Measurements from ENCODE around the gene MYH7B.

The MYH7B gene

DNA sequence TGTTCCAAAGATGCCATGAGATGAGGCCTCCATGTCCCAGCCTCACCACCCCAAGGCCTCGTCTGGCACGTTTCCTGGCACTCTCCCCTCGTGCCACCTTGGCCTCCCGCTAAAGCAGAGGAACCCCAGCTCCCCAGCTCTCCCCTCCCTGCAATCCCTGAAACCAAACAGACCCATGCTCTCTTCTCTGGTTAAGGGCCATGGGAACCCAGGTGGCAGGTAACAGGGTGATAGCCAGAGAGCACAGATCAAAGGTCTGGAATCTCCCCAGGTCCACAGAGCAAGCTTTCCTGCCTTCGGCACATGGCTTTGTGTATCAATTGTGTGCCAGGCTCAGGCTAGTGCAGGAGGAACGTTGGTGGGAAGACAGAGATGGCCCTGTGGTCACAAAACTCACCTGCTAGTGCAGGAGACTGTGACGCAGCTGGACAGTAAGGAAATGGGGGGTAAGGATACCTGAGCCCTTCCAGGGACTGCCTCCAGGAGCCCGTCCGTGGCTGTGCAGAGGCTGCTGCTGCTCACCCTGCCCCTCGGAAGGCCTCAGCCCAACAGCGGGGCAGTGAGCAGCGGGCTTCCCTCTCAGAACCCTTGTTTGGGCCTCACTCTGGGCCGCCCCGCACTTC, 39.0 kb downstream of the MYH7B start:
- DNase-seq: no peak

DNA sequence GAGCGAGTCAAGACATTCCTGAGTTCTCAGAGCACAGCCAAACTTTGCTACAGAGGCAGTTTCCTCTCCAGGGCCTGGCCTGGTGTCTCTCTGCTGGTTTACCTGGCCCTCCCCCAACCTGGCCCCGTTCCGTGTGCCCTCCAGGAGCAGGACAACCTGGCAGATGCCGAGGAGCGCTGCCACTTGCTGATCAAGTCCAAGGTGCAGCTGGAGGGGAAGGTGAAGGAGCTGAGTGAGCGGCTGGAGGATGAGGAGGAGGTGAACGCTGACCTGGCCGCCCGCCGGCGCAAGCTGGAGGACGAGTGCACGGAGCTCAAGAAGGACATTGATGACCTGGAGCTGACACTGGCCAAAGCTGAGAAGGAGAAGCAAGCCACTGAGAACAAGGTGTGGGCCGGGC, 39.5 kb downstream of the MYH7B start:
- no peak for DNase-seq

DNA sequence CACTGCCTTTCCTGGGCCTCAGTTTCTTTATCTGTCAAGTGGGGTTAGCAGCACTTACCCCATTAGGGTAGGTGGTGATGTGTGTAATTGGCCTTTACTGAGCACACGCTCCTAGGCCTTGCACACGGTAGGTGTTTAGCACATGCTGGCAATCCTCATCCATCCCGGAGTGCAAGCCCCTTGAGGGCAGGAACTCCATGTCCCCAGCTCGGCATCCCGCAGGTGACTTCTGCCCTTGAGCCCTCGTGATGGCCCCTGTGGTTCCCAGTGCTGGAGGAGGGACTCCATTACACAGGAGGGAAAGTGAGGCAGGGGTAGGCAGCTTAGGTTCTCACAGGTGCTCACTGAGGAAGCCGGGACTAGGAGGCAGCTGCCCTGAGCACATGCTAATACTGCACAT, 40.0 kb downstream of the MYH7B start:
- DNase-seq: no peak

DNA sequence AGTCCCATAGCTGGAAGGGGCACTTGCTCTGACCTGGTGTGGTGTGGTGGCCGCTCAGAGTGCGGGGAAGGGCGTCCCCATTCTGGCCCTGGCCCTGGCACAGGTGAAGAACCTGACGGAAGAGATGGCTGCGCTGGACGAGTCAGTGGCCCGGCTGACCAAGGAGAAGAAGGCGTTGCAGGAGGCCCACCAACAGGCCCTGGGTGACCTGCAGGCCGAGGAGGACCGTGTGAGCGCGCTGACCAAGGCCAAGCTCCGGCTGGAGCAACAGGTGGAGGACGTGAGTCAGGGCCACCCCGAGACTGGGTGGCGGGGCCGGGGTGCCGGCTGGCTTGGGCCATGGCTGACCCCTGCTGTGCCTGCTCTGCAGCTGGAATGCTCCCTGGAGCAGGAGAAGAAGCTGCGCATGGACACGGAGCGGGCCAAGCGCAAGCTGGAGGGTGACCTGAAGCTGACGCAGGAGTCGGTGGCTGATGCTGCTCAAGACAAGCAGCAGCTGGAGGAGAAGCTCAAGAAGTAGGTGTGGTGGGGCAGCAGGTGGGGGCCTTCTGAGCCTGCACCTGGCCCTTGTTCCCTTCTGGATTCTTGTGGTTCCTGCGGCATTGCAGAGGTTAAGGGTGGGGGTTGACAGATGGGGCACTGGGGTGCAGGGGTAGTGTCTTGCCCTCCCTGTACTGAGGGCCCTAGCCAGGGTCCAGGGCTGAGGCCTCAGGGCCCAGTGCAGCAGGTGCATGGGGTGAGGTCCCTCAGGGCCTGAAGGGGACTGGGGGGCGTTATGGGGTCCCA, 40.8 kb downstream of the MYH7B start:
- no peak for DNase-seq

DNA sequence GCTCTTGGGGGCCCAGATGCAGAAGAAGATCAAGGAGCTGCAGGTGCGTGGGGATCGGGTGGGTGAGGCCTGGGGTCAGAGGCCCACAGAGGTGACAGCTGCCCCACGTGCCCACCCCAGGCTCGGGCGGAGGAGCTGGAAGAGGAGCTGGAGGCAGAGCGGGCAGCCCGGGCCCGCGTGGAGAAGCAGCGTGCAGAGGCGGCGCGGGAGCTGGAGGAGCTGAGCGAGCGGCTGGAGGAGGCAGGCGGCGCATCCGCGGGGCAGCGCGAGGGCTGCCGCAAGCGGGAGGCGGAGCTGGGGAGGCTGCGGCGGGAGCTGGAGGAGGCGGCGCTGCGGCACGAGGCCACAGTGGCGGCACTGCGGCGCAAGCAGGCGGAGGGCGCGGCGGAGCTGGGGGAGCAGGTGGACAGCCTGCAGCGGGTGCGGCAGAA, 41.5 kb downstream of the MYH7B start:
- DNase-seq: peak in 1 of 2 experiments; percentile 19

DNA sequence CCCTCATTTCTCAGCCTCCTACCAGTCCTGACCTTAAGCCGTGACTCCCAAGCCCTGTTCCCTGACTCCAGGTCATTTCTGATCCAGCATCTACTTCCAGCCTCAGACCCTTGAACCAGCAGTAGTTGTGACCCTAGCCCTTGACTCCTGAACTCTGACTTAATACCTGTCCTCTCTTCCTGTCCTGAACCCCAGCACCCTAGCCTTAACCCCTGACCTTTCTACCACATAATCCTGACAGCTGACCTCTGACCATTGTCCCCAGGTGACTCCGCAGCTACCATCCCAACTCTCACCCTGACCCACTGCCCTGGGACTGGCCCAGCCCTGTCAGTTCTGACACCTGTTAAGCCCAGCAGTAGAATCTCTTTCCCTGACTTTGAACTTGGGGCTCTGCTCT, 42.1 kb downstream of the MYH7B start:
- DNase-seq: no peak

DNA sequence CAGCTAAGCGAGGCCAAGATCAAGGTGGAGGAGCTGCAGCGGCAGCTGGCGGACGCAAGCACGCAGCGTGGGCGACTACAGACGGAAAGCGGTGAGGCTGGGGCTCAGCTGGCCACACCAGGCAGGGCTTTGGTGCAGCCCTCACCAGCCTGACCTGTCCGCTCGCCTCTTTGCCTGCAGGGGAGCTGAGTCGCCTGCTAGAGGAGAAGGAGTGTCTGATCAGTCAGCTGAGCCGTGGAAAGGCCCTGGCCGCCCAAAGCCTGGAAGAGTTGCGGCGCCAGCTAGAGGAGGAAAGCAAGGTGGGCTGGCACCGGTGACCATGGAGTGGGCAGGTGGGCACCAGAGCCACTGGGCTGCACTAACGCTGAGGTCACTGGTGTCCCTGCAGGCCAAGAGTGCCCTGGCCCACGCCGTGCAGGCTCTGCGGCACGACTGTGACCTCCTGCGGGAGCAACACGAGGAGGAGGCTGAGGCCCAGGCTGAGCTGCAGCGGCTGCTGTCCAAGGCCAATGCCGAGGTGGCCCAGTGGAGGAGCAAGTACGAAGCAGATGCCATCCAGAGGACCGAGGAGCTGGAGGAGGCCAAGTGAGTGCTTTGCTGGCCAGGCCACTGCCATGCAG, 42.8 kb downstream of the MYH7B start:
- DNase-seq: no peak

DNA sequence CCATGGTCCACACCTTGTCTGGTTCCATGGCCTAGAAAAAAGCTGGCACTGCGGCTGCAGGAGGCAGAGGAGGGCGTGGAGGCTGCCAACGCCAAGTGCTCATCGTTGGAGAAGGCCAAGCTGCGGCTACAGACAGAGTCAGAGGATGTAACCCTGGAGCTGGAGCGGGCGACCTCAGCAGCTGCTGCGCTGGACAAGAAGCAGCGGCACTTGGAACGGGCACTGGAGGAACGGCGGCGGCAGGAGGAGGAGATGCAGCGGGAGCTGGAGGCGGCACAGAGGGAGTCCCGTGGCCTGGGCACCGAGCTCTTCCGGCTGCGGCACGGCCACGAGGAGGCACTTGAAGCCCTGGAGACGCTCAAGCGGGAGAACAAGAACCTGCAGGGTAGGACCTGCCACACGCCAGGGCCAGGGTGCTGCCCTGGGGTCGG, 43.4 kb downstream of the MYH7B start:
- no peak for DNase-seq

DNA sequence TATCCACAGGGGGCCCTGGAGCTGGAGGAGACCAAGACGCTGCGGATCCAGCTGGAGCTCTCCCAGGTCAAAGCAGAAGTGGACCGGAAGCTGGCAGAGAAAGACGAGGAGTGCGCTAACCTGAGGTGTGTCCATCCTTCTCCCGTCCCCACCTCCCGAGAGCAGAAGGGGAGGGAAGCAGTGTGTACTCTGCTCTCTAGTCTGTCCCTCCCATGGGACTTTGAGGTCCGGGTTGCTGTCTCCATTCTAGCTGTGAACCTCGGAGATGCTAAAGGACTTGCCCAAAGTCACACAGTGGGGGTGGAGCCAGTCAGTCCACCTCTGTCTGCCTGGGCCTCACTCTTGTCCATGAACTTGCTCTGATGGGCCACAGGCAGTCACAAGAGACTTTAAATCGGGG, 44.1 kb downstream of the MYH7B start:
- no peak for DNase-seq

DNA sequence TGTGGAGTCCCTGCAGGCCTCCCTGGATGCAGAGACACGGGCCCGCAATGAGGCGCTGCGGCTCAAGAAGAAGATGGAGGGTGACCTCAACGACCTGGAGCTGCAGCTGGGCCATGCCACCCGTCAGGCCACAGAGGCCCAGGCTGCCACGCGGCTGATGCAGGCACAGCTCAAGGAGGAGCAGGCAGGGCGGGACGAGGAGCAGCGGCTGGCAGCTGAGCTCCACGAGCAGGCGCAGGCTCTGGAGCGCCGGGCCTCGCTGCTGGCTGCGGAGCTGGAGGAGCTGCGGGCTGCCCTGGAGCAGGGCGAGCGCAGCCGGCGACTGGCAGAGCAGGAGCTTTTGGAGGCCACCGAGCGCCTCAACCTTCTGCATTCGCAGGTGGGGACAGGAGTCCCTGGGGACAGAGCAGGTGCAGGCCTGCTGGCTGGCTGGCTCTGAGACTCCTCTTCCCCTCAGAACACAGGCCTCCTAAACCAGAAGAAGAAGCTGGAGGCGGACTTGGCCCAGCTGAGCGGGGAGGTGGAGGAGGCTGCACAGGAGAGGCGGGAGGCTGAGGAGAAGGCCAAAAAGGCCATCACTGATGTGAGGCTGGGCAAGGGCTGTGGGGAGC, 44.7 kb downstream of the MYH7B start:
- no peak for DNase-seq

DNA sequence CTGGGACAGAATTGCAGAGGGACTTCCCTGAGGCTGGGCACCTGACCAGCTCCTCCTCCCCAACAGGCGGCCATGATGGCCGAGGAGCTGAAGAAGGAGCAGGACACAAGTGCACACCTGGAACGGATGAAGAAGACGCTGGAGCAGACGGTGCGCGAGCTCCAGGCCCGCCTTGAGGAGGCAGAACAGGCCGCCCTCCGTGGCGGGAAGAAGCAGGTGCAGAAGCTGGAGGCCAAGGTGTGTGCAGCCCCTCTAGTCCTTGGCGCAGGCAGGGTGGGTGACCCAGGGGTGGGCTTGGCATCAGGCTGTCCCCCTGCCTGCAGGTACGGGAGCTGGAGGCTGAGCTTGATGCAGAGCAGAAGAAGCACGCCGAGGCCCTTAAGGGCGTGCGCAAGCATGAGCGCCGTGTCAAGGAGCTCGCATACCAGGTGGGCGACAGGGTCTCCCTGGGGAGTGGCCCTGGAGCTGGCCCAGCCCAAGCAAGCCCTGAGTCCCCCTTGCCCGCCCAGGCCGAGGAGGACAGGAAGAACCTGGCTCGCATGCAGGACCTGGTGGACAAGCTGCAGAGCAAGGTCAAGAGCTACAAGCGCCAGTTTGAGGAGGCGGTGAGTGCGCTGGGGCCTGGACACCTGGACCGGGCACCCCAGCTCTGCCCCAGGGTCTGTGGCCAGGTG, 45.4 kb downstream of the MYH7B start:
- DNase-seq: no peak

DNA sequence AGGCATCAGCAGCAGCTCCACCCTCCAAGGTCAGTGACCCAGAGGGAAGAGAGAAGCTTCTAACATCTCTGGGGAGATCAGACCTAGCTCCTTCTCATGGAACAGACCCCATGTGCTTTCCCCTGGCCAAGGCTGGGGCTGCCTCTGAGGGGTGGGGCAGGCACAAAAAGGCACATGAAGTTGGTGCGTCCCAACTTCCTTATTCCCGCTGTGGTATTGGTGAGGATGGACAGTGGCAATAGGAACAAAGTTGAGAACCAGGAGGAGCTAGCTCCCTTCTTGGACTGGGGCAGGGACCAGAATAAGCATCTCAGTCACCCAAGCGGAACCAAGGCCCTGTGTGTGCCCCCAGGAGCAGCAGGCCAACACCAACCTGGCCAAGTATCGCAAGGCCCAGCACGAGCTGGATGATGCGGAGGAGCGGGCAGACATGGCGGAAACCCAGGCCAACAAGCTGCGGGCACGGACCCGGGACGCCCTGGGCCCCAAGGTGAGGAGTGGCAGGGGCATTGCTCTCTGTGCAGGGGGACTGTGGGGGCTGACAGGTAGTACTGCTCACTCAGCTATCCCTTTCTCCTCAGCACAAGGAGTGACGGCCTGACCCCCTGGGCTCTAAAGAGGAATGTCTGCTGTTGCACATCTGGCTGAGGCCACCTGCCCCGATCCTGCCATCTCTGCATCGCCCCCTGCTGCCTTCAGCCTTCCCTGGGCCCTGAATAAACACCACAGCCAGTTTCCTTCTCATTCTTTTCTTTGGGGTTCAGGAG, 46.1 kb downstream of the MYH7B start:
- DNase-seq: no peak

DNA sequence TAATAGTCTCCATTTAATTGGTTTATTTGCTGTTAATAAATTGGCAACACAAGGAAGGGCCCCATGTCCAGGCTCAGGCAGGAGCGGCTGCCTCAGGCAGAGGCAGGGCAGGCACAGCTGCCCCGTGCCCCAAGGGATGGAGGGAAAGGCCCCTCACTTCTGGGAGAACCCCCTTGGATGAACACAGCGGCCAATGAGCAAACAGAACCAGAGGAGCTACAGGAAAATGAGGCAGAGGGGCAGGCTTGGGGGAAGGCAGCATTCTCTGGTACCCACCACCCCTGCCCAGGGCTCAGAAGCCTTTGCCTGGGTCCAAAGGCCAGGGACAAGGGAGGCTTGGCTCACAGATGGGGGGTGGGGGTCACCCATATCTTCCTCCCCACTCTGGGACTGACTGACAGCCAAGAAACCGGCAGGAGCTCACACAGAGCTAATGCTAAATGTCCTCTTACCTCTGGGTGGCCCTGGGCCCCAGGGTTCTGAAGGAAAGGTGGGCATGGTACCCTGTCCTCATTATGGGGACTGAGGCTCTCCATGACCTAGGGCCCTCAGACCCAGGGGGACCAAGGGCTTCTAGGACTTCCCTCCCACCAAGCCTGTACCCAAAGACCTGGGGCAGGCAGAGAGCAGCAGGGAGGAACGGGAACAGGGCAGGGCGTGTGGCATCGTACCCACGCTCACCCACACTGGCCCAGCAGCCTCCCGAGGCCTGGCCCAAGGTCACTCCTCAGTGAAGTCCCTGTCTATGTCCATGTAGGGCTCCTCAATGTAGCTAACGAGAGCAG, 47.0 kb downstream of the MYH7B start:
- DNase-seq: no peak

DNA sequence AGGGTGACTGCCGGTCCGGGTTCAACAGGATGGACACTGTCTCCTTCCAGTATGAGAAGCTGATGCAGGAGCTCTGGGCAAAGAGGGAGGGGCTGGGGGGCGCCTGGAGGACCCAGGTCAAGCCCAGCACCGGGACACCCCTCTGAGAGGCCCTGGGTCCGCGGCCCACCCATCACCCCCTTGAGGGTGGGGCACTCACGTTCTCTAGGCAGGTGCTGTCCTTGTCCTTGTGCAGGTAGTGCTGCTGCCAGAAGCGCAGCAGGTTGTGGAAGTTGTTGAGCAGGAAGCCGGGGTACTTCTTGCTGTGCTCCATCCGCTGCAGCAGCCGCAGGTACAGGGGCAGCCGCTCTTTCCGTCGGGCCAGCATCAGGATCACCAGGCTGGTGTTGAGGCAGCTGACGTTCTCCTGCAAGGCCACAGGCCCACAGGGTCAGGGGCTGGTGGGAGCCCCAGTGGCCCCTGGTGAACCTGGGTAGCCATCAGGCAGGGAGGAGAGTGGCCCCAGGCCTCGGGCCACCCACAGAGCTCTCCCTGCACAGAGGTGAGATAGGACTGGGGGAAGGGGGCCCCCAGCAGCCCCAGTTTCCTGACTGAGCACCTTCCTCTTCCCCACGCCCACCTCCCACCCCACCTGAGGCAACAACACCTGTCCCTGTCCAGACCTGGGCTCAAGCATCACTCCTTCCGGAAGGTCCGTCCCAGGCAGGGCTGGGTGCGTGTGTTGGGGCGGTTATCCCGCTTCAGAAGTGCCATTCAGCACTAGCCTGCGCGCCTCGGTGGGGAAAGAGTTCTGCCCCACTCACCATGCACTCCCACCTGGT, 47.8 kb downstream of the MYH7B start:
- DNase-seq: no peak

DNA sequence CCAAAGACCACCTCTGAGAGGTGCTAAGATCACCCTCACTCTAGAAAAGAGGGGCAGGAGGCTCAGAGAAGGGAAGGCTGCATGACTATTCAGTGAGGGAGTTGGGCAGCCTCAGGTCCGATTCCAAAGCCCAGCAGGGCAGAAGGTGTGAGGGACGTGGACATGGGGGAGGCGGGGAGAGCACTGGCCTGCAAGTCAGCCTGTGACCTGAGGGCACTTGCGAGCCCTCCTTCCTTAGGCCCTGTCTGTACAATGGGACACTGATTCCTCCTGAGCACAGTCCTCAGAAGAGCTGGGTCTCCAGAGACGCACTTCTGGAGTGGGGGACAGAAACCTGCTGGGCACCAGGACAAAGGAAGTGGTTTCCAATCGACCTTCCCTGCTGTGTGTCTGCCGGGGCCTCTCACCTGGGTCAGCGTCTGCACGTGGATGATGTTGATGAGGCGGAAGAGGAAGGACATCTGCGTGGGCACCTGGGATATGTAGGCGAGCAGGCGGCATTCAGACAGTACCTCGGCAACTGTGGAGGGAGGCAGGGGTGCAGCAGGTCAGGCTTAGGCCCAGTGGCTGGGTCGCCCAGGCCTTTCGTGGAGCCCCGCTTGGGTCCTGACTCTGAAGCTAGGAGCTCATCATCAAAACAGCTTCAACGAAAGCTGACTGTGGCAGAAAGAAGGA, 48.5 kb downstream of the MYH7B start:
- DNase-seq: no peak

DNA sequence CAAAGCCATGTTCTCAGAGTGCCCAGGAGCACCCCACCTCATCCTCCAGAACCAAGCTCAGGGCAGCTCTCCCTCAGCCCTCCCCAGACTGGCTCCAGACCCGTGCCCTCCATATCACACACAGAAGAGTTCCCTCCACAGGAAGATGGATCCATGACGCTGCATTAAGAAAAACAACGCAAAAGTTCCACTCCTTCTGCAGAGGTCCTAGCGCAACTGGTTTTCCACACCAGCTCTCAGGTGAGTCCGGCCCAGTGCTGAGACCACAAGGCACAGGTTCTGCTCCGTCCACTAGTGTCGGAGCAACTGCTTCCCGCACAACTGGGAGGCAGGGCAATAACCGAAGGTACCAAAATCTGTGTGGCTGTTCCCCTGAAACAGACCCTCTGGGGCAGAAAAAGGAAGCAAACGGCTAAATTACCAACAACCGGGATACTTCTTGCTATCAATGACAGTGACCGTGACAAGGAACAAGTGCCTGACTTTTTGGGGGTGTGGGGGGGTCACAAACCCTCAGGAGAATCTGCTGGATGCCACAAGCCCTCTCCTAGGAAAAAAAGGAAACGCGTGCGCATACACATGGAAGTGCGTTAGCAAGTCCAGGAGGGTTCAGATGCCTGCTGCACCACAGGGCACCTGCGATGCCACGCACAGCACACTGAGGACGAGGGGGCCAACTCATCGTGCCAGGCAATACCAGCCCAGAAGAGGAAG, 49.2 kb downstream of the MYH7B start:
- no peak for DNase-seq

Data from cerebellar nuclear complex (tissue), 1 donor.